GM12864 (cell line): ENCODE results near the gene RAB43.
A peak's percentile ranks its signal among the peaks of the same experiment; 100 is the strongest.
"Not testable (repeated sequence)": the region's sequence is repeated elsewhere in the genome, so short reads cannot be mapped to it uniquely, and the experiment has no call there.

Experiments used
- DNase-seq: peaks from one replicate; pipeline ENCODE4 v3.0.0-alpha.2; 2011; ENCODE audit warnings: low read depth
- H3K4me3 ChIP-seq: 2 replicates; pipeline ENCODE4 v1.5.1; 2011; ENCODE audit warnings: mild to moderate bottlenecking, low read depth, low read length, control low read depth
- CTCF ChIP-seq: IDR thresholded peaks from 2 replicates; pipeline ENCODE4 v1.5.1; 2011; ENCODE audit warnings: low read depth, mild to moderate bottlenecking, moderate library complexity, low read length, control low read depth, inconsistent platforms; ENCODE audit errors: missing control alignments

The RAB43 gene

GRCh38 chr3:129121792-129122411, at the start of gene RAB43:
Gene RAB43 (minus strand): TSS chr3:129121804. CDS start chr3:129121489, 315 bp downstream.
- DNase-seq = peak; percentile 55
- TF ChIP-seq CTCF = no peak
- peak within 1 kb of the TSS; percentile 89 for H3K4me3 ChIP-seq

- no peak for DNase-seq
- TF ChIP-seq CTCF = no peak
- H3K4me3 ChIP-seq = no peak overlapping the region
These were observed 45.2 kb upstream of the RAB43 start for GRCh38 chr3:129166579-129167332.

- not testable (repeated sequence) for DNase-seq, H3K4me3 ChIP-seq
These were observed 44.0 kb upstream of the RAB43 start for GRCh38 chr3:129165594-129165993.

GRCh38 chr3:129164500-129164899, 42.9 kb upstream of the RAB43 start:
- DNase-seq = no peak
- TF ChIP-seq CTCF = no peak
- no peak overlapping the region for H3K4me3 ChIP-seq

- TF ChIP-seq CTCF = peak; percentile 35
- DNase-seq = no peak
- H3K4me3 ChIP-seq = peak overlapping the region; percentile 89; the same call in 1 of the 2 replicates
These were observed 41.4 kb upstream of the RAB43 start for GRCh38 chr3:129162729-129163579.

GRCh38 chr3:129161860-129162271, 40.3 kb upstream of the RAB43 start:
- no peak for DNase-seq

More at GRCh38 chr3:129161860-129162271, 40.3 kb upstream of the RAB43 start:
- H3K4me3 ChIP-seq = peak overlapping the region; percentile 89
- TF ChIP-seq CTCF = no peak
